Transverse colon (tissue), 4 donors: ENCODE results near the gene CTSF. TPM values are rescaled to one million over a fixed set of nuclear protein-coding genes. Genes with fewer than 3 reads are reported as not detected.
"Not testable (repeated sequence)": the region's sequence is repeated elsewhere in the genome, so short reads cannot be mapped to it uniquely, and the experiment has no call there.

ENCODE experiments used
- DNase-seq: peaks from one replicate; pipeline ENCODE4 v3.0.0-alpha.2; 2019
- H3K27ac ChIP-seq, 4 donors: fragments of 200-600 bp; sonication (generic); 2 replicates each; pipeline ENCODE4 v1.5.1; 2016 to 2018; ENCODE audit warnings: inconsistent platforms in 4 of 4
- H3K27me3 ChIP-seq: fragments of 200-600 bp; sonication (generic); 2 replicates; pipeline ENCODE4 v1.5.1; 2017; ENCODE audit warnings: inconsistent platforms
- H3K36me3 ChIP-seq, 4 donors: fragments of 200-600 bp; sonication (generic); 2 replicates each; pipeline ENCODE4 v1.5.1; 2017 to 2019; ENCODE audit warnings: inconsistent platforms in 4 of 4
- H3K4me1 ChIP-seq, 4 donors: fragments of 200-600 bp; sonication (generic); 2 replicates each; pipeline ENCODE4 v1.5.1; 2017 to 2020; ENCODE audit warnings: inconsistent platforms in 4 of 4
- H3K4me3 ChIP-seq, 4 donors: fragments of 200-600 bp; sonication (generic); 1 replicate in 1 of 4; 2 replicates in 3 of 4; pipeline versions ENCODE4 v1.5.1 to v1.6.1; 2017 to 2019; ENCODE audit warnings: inconsistent platforms in 4 of 4
- H3K9me3 ChIP-seq, 2 donors: fragments of 200-600 bp; sonication (generic); 2 replicates each; pipeline ENCODE4 v1.5.1; 2017 to 2019; ENCODE audit warnings: inconsistent platforms in 2 of 2
- CTCF ChIP-seq, 5 experiments: fragments of 200-600 bp in 3 of 5; fragments of 450-650 bp in 2 of 5; sonication (generic) in 3 of 5; IDR thresholded peaks; 1 replicate in 2 of 5; 2 replicates in 3 of 5; pipeline ENCODE4 v1.5.1; 2016 to 2017; ENCODE audit warnings: antibody characterized with exemption in 5 of 5, inconsistent platforms in 3 of 5, mild to moderate bottlenecking in 2 of 5, moderate library complexity in 1 of 5
- EP300 ChIP-seq: sonication (generic); formaldehyde crosslinking; IDR thresholded peaks from one replicate; pipeline ENCODE4 v1.6.1; 2017; ENCODE audit warnings: antibody characterized with exemption, low read depth
- POLR2A ChIP-seq: fragments of 450-650 bp; IDR thresholded peaks from one replicate; pipeline ENCODE4 v1.6.1; 2016; ENCODE audit warnings: antibody characterized with exemption, mild to moderate bottlenecking, moderate library complexity
- POLR2AphosphoS5 ChIP-seq, 3 donors: sonication (generic); formaldehyde crosslinking; IDR thresholded peaks; one replicate each; pipeline ENCODE4 v1.6.1; 2016; ENCODE audit warnings: antibody characterized with exemption in 3 of 3
- WGBS, 2 donors: methylation state at CpG; one replicate each; pipeline ENCODE4 v1.1.5; 2018; ENCODE audit warnings: low coverage in 1 of 2; 5-methylcytosine and 5-hydroxymethylcytosine counted together
- in situ Hi-C, 4 donors: fragments of 200-750 bp; cut with MboI; loops; one replicate each; pipeline versions ENCODE4 v1.15.0 to v1.15.1; 2017; ENCODE audit warnings: low sequenced_read_pairs in 3 of 4, low pct_ligation_motif_present in 1 of 4, low pct_unique_long_range_greater_than_20kb in 1 of 4
- intact Hi-C: fragments of 100-400 bp; cut with DNase I; formaldehyde crosslinking; loops from one replicate; pipeline ENCODE4 v1.15.1; 2023; ENCODE audit warnings: low total_unique reads
- total RNA-seq, 4 donors: library from RNA; depleted of rRNA; stranded (reverse); fragments of >200 nt; gene quantifications; one replicate each; pipeline ENCODE4 v1.1.0, GENCODE V29; 2016

The CTSF gene
- total RNA-seq, 4 donors from 2014 or later, result 23.5 to 80.6 (median 39.0) TPM

- Histone ChIP-seq H3K36me3 (no peaks in the 10 kb centered on the region), H3K27ac (peak within 1 kb of the TSS; percentile 82 to 89 (median 88)), H3K4me1 (peaks cover 27 to 38% (median 29%) of the 10 kb centered on the region in 4 donors), H3K27me3 (no peaks in the 10 kb centered on the region), H3K4me3 (peak within 1 kb of the TSS; percentile 48 to 75 (median 62)), H3K9me3 (no peaks in the 10 kb centered on the region)
- peak; percentile 99 for DNase-seq
- 15% methylated on average over 68 of the region's 68 CpGs; no CpG with 5 or more reads in 1 of the 2 donors for WGBS, 2 donors
- peak; percentile 90 for TF ChIP-seq POLR2A
- TF ChIP-seq CTCF (IDR thresholded peaks at IDR 0.05), result peak; percentile 59 to 96 (median 69)
- no peak for TF ChIP-seq EP300
- TF ChIP-seq POLR2AphosphoS5 (IDR thresholded peaks at IDR 0.05), result peak; percentile 96 to 98 (median 97)
- intact Hi-C loops, result no loop called here
- in situ Hi-C loops, result no loop called here
These were observed 24.3 kb upstream of the CTSF start, which contains the start of the genes CCDC87 and CCS for GRCh38 chr11:66592457-66593302. TSS of gene CCDC87 (minus strand) at chr11:66593063. CDS start at chr11:66593015, 48 bp downstream. TSS of gene CCS (plus strand) at chr11:66593185. CDS start at chr11:66593262, 77 bp downstream.

- in situ Hi-C loops (no loop called here), intact Hi-C loops (no loop called here)
- Histone ChIP-seq H3K27me3 (no peaks in the 10 kb centered on the region), H3K27ac (no peak overlapping the region), H3K36me3 (no peaks in the 10 kb centered on the region), H3K4me3 (no peak overlapping the region), H3K4me1 (peaks cover 27 to 38% (median 29%) of the 10 kb centered on the region in 4 donors), H3K9me3 (no peaks in the 10 kb centered on the region)
- no peak for DNase-seq
- TF ChIP-seq EP300, result no peak
- TF ChIP-seq POLR2A, result no peak
- TF ChIP-seq POLR2AphosphoS5 (IDR thresholded peaks at IDR 0.05), result no peak
- no peak for TF ChIP-seq CTCF (IDR thresholded peaks at IDR 0.05)
- 62% methylated on average over 2 of the region's 2 CpGs; no CpG with 5 or more reads in 1 of the 2 donors for WGBS, 2 donors
These were observed 22.8 kb upstream of the CTSF start for GRCh38 chr11:66591175-66591574.

GRCh38 chr11:66589996-66590675 is 21.7 kb upstream of the CTSF start:
- Histone ChIP-seq H3K27me3 (no peaks in the 10 kb centered on the region), H3K4me1 (peaks cover 19 to 27% (median 23%) of the 10 kb centered on the region in 4 donors), H3K36me3 (no peaks in the 10 kb centered on the region), H3K27ac (no peak overlapping the region), H3K4me3 (no peak overlapping the region), H3K9me3 (no peaks in the 10 kb centered on the region)
- DNase-seq, result no peak
- TF ChIP-seq POLR2A (no peak), POLR2AphosphoS5 (IDR thresholded peaks at IDR 0.05) (no peak), CTCF (IDR thresholded peaks at IDR 0.05) (no peak), EP300 (no peak)
- in situ Hi-C loops, result loop anchor here in 1 of 4 donors (10.0 kb wide), 1 partner anchor 85 kb away; the partner anchor contains the start of gene RBM4B
- intact Hi-C loops, result no loop called here
- WGBS, 2 donors, result 95 to 100% methylated on average over 1 to 7 of the region's 7 CpGs

- intact Hi-C loops, DNase-seq, H3K27me3 ChIP-seq, H3K27ac ChIP-seq, H3K9me3 ChIP-seq, H3K36me3 ChIP-seq, H3K4me3 ChIP-seq: not testable (repeated sequence)
- WGBS, 2 donors, result 60 to 71% methylated on average over 1 to 2 of the region's 2 CpGs
- in situ Hi-C loops, result loop anchor here in 1 of 4 donors (10.0 kb wide), 1 partner anchor 85 kb away; the partner anchor contains the start of gene RBM4B
- H3K4me1 ChIP-seq, result peaks cover 11 to 19% (median 16%) of the 10 kb centered on the region in 4 donors
These were observed 20.9 kb upstream of the CTSF start for GRCh38 chr11:66589315-66589714.
